GM19468 (cell line): ENCODE measurements around the gene SEC11A.
A peak's percentile ranks its signal among the peaks of the same experiment; 100 is the strongest.
"Not testable (repeated sequence)": the region's sequence is repeated elsewhere in the genome, so short reads cannot be mapped to it uniquely, and the experiment has no call there.

ENCODE experiments used
- ATAC-seq: cut with Tn5 transposase; IDR thresholded peaks from one replicate; pipeline ENCODE4 v1.9.1; 2021; ENCODE audit warnings: mild to moderate bottlenecking, moderate library complexity, moderate number of reproducible peaks; ENCODE audit not compliant: unreplicated experiment; ENCODE audit errors: extremely low read depth

The SEC11A gene

DNA sequence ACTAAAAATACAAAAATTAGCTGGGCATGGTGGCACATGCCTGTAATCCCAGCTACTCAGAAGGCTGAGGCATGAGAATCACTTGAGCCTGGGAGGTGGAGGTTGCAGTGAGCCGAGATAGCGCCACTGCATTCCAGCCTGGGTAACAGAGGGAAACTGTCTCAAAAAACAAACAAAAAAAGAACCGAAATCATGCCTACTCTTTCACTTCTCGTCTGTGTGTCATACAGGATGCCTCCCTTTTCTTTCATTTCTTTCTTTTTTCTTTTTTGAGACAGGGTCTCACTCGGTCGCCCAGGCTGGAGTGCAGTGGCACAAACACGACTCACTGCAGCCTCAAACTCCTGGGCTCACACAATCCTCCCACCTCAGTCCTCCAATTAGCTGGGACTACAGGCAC is 29.5 kb downstream of the SEC11A start:
- ATAC-seq: not testable (repeated sequence)

DNA sequence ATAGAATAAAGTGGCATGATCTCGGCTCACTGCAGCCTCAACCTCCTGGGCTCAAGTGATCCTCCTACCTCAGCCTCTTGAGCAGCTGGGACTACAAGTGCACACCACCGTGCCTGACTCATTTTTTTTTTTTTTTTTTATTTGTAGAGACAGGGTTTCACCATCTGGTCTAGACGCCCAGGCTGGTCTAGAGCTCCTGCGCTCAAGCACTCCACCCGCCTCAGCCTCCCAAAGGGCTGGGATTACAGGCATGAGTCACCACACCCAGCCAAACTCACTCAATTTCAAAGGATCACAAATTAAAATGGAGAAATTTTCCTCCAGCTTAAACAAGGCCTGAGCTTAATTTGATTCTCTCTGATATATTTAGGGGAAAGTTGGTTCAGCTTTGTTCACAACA is 30.6 kb downstream of the SEC11A start:
- ATAC-seq: no peak

DNA sequence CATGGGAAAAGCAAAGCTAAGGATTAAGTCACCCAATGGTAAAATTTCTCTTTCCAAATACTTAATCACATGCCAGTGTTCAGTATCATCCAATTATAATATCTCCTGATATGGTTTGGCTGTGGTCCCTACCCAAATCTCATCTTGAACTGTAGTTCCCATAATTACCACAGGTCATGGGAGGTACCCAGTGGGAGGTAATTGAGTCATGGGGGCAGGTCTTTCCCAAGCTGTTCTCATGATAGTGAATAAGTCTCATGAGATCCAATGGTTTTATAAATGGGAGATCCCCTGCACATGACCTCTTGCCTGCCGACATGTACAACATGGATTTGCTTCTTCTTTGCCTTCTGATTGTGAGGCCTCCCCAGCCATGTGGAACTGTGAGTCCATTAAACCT is 31.8 kb downstream of the SEC11A start:
- no peak for ATAC-seq

DNA sequence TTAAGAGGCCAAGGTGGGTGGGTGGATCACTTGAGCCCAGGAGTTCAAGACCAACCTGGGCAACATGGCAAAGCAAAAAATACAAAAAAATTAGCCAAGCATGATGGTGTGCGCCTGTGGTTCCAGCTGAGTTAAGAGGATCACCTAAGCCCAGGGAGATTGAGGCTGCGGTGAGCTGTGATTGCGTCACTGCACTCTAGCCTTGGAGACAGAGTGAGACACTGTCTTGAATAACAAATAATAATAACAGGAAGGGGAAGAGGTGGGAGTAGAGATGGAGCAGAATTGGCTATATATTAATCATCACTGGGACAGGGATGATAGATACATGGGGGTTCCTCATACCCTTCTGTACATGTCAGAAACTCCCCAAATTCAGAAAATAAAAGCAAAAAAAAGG is 34.1 kb downstream of the SEC11A start:
- ATAC-seq: no peak

DNA sequence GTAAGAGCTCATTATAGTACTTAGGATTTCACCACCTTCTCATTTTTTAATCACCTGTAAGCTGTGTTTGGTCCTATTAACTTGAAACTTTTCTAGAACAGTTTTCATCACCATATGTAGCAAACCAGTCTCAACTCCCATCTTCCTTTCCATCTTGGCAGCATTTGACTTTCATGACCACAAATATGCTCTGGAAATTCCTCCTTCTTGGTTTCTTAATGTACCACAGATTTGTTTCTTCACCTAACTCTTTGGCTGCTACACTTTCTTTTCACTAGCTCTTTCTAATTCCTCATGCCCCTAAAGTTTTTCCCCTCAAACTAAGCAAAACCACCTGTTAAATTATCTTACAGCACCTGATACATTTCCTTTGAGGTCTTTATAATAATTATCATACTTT is 44.7 kb downstream of the SEC11A start:
- no peak for ATAC-seq

DNA sequence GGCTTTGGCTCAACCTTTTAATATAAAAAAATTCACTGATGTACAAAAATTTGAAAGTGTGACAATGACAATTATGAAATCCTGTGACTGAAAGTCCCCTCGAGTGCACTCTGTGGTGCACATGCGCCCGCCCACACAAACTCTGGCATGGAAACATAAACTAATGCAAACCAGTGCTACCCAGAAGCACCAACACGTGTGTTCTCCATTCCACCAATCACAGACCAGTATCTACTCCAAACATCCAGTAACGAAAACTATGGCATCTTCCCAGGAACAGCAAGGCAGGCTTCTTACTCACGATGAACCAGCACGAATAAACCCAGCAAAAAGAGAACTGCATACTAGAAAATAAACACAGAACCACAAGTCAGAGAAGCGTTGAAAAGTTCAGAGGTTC is 46.2 kb downstream of the SEC11A start:
- ATAC-seq: no peak

DNA sequence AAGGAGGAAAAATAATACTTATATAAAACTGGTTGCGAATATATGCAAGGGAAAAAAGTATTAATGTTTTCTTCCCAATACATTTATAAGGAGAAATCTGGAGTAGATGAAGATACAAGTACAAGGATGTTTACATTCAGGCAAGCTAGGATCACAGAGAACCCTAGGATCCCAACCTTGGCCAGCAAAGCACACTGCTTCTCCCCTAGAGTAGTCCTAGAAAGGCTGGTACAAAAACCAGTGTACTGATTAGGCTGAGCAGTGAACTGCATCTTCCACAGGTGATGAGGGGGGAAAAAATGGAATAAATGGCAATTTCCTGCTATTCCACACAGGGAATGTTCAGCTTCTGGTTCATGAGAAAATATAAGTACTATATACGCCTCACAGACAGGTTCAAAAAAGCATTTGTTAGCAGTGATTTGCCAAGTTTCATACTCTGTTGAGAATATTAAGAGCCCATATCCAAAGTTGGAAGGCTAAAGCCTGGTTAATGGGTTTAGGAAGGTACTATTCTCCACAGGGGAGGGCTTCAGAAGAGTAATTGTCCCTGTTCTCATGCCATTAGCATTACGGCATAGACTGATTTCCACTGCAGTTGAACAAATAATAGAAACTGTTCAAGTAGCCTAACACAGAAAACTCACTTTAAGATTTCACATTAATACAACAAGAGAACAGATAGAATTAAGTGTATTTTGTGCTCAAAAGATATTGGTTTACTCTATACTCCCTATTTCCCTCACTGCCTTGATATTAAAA is 47.5 kb downstream of the SEC11A start:
- no peak for ATAC-seq

DNA sequence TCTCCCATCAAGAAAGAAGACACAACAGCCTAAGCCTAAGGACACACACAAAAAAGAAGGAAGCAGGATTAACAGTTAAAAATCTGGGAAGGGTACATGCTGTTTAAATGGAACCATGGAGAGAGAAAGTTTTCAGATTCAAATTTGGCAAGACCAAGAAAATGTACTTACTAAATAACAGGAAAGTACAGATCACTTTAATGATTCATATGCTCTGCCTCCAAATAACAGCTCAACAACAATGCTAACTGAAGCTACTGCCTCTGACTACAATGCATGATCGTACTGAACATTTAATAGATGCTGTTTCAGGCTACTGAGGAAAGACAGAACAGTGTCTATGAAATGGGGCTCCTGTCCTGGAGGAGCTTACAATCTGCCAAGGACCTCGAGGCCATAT is 49.6 kb downstream of the SEC11A start:
- ATAC-seq: no peak

DNA sequence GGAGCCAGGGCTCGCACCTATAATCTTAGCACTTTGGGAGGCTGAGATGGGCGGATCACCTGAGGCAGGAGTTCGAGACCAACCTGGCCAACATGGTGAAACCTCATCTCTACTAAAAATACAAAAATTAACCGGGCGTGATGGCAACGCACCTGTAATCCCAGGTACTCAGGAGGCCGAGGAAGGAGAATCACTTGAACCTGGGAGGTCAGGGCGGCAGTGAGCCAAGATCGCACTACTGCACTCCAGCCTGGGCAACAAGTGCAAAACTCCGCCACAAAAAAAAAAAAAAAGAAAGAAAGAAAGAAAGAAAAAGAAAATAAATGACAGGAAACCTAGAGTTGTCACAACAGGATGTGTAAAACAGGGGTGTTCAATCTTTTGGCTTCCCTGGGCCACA is 54.9 kb downstream of the SEC11A start:
- no peak for ATAC-seq

DNA sequence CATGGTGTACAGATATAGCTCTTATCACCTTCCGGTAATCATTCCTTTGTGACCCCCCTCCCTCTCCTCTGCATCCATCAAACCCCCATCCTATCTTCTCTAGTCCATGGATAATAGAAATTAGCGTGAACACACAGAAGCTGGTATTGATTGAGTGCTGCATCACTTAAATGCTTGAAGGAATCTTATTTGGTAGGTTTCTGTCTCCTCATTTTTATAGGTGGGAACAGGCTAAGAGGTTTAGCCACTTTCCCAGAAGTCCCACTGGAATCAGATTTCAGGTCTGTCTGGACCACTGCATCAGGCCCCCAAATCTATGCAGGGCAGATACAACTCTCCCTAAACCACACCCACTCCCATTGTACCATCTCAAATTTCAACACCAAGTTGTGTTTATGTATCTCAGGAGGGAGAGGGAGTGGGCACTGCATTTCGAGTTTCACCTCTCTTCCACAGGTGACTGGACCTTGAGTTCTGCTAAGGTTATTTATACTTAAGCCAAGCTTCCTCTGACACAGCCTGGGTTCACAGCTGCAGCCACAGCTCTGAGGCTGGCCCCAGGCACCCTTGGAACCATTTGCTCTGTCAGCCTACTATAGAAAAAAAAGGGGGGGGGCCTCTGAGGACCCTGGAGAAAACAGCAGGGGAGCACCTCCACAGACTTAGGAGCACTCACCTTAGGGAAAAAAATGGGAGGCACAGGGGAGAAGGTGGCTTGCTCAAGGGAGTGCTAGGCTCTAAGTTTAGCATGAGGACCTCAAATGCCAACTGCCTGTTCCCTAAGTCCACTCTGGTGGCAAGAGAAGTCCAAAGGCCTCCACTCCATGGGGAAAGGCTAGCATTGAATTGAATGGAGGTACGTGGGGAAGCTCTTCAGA is 55.8 kb downstream of the SEC11A start:
- ATAC-seq: no peak

DNA sequence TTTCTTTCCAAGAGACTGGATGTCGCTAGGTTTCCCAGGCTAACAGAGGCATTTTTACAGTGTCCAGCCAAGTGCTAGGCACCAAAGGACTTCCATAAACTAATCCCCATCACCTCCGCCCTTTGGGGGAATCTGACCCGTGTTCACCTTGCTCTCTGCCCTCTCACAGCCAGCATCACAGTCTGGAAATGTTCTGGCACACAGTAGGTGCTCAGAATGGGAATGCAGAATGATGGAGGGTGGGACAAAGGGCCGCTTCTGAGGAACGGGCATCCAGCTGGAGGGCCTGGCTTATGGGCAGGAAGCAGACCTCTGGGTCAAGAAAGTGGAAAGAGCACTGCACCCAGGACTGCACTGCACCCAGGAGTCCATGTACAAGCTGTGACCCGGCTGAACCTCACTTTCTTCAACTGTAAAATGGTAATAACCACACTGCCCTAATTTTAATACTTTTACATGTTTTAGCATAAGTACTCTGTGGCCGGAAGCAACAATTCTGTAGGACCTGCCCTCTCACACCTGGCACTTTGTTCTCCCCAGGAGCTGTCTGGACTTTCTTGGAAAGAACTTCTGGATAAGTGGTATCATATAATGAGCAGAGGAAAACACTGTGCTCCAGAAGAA is 57.0 kb downstream of the SEC11A start:
- no peak for ATAC-seq

DNA sequence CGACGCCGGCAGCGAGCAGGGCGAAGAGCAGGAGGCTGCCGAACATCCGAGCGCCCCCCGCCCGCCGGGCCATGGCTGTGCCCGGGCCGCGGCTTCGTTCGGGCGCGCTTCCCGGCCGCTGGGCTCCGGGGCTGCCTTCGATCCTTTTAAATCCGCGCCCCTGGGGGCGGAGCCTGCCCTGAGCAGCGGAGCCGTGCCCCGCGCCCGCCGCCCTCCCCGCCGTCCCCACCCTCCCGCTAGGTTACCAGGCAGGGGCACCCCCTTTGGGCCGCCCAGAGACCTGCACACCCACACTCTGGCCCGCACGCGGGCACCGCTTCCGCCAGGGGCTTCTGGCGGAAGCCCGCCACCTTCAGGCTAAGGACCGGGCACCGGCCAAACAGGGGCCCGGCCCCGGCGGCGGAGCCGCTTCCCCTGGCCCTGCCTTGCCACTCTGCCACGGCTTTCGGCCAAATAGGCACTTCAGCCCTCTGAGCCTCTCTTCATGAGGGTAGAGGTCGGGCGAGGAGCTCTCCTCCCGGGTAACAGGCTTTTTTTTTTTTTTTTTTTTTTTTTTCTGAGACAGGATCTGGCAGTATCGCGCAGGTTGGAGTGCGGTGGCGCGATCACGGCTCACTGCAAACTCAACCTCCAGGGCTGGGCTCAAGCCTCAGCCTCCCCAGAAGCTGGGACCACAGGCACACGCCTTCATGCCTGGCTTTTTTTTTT is 57.7 kb downstream of the SEC11A start, which contains the start of gene NMB:
Gene NMB, minus strand, starts transcription at position 120 of the 708 bp plus-strand sequence. Its CDS starts 47 bp downstream, at position 73.
- peak; percentile 62 for ATAC-seq

DNA sequence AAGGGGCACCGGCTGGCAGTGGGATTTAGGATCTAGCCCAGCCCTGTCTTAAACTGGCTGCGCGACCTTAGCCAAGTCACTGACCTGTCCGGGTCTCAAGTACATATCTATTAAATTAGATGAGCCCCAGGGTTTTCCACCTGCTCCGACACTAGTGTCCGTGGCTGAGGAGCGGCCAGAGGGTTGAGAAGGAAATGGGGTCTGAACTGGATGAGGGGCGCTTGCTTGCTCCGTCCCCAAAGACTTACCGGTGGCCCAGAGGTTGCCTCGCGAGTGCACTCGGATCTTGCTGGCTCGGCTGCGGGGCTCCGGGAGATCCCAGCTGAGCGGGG is 58.2 kb downstream of the SEC11A start:
- ATAC-seq: no peak

DNA sequence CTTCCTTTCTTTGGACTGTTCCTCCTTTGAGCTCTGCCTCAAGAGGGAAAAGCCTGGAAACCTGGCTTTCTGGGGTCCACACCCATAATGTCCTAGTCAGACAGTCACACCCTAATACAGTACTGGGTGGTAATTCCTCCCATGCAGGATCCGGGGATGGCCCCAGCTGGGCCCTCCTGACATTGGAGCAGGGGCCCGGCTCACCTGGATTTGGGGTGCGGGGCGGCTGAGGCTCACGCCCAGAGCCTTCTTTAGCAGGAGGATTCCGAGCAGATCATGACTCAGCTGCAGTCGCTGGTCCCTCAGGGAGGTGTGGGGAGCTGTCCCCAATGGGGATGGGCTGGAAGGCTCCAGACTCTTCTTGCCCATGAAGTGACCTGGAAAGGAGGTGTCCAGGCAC is 59.0 kb downstream of the SEC11A start:
- ATAC-seq: no peak

DNA sequence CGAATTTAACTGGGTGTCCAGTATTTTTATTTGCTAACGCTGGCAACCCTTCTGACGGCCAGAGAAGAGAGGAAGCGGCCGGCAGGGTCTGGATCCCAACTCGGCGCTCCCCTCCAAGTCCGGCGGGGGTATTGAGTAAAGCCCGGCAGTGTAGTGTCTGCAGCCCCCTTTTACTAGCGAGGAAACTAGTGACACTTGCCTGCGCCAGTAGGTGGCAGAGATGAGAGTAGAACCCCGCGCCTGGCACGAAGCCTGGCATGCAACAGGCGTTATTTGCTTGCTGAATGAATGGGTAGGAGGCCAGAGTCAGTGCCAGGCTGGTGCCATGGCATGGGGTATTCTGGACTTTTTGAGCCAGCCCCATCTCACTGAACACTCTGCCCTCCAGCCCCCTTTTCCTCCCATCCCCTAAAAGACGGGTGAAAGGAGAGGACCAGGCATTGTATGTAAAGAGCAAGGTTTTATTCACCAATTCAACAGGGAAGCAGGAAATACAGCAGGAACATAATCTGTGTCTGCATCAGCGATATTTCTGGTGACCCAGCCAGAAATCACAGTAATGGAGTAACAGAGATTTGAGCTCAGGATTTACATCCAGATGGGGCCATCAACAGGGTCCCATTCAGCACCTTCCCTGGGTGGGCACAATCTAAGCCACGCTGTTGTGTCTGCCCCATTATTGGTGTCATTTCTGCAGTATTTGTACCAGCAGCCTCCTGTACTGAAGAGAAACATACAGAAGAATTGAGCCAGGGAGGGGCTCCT is 61.1 kb downstream of the SEC11A start:
- ATAC-seq: no peak

DNA sequence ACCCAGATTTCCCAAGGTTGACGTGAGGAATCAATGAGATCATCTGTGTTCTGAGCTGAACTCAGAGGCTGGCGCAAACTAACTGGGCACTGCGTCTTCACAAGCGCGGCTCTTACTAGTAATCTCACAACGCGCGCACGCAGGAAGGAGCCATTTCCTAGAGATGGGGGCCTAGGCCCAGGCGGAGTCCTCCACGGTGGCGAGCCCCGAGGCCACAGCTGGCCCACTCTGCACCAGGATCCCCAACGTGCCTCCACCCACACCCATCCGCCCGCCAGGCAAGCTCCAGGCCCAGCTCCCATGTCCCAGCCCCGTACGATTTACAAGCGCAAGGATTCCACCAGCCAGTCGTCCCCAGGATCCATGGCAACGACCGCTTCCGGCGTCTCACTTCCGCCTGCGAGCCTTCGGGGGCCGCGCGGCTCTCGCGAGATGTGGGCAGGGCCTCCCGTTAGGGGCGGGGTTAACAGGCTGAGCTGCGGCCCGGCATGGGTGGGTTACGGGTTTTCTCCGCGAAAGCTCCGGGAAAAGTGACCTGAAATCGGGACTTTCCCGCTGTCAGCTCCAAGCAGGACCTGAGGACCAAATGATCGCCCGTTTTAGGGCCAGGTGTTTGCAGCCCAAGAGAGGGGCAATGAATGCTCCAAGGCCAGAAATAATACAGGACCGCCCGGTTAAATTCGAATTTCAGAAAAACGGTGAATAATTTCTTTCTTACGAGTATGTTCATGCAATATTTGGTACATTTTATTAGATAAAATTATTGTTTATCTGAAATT is 61.8 kb downstream of the SEC11A start, which contains the start of gene WDR73:
Gene WDR73, minus strand, starts transcription at position 374 of the 779 bp plus-strand sequence. Its CDS starts 9 bp downstream, at position 365.
- peak; percentile 33 for ATAC-seq

DNA sequence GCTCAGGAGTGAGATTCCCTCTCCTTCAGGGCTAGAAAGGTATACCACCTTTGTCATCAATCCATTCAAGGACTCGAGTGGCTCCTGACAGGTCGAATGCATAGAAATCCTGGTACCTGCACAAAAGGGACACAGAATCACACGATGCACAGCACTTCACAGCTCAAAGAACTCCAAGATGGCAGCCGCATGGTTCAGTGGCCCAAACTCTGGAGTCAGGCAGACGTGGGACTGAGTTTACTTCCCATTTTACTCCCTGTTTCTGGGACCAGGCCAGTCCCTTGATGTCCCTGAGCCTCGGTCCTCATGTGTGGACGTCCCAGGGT is 62.4 kb downstream of the SEC11A start:
- ATAC-seq: no peak

DNA sequence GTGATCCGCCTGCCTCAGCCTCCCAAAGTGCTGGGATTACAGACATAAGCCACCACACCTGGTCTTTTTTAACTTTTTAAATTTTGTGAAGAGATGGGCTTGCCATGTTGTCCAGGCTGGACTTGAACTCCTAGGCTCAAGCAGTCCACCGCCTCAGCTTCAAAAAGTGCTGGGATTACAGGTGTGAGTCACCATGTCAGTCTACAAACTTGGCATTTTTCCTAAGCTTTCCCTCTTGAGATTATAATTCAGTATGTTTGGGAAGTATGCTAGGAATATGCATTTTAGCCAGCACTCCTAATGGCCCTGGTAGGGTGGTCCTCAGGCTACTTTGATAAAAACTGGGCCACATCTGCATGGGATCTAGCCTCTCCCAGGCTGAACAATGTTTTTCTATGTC is 66.2 kb downstream of the SEC11A start:
- no peak for ATAC-seq

DNA sequence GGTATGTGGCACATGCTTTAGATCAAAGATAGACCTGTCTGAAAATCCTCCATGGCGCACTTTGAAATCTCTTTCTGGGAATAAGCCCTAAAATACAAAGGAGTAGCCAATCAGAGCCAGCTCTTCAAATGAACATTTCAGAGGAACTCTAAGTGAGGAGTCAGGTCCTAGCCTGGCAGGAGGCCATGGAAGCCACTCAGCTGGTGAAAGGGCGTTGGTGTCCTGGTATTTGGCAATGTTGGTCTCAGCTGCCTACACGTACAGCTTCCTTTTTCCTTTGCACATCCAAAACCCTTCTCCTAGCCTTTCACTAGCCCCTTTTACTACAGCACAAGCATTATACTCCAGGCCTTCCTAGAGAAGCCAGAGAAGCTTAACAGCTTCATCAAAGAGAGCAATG is 67.4 kb downstream of the SEC11A start:
- ATAC-seq: no peak
